GM12878 (cell line): ENCODE data around the gene SGSM2. TPM values are rescaled to one million over a fixed set of nuclear protein-coding genes. Genes with fewer than 3 reads are reported as not detected.
A peak's percentile ranks its signal among the peaks of the same experiment; 100 is the strongest.

Source experiments
- ATAC-seq: fragments of 200-7000 bp; cut with Tn5 transposase; 3 replicates; pipeline ENCODE4 v1.9.1; 2020; ENCODE audit warnings: mild to moderate bottlenecking, moderate library complexity
- BruUV-seq: library from RNA; stranded (reverse); fragments of 400-500 nt; replicated peaks from 2 replicates; lab custom pipeline; 2021; lab: Mats Ljungman, UMichigan
- CTCF ChIA-PET: fragments of 300-600 bp; sonication (Branson Sonifier 250); formaldehyde crosslinking; extraction: SDS; loops from one replicate; lab custom pipeline; 2021; ENCODE audit warnings: inconsistent platforms; lab: Yijun Ruan, JAX
- POLR2A ChIA-PET: fragments of 350-600 bp; formaldehyde crosslinking; extraction: SDS; loops from one replicate; lab custom pipeline; 2021; ENCODE audit warnings: inconsistent platforms; lab: Charles Lee
- RAD21 ChIA-PET: fragments of 300-600 bp; sonication (Branson Sonifier 250); formaldehyde crosslinking; loops from one replicate; lab custom pipeline; 2023; ENCODE audit warnings: antibody characterized with exemption; ENCODE audit not compliant: unreplicated experiment; lab: Charles Lee
- SMC1A ChIA-PET: fragments of 300-600 bp; sonication (Branson Sonifier 250); formaldehyde crosslinking; loops from one replicate; lab custom pipeline; 2023; ENCODE audit not compliant: unreplicated experiment, uncharacterized antibody; lab: Charles Lee
- DNase-seq: peaks from one replicate; pipeline ENCODE4 v3.0.0-alpha.2; 2011; ENCODE audit warnings: low read depth, low spot score
- FAIRE-seq: peaks from 3 replicates; lab custom pipeline; 2011; peaks lifted over from hg19 to GRCh38; lab: Jason Lieb, UNC
- H2AFZ ChIP-seq: 2 replicates; pipeline ENCODE4 v1.6.0; 2011; ENCODE audit warnings: low read depth, low read length, control low read depth; ENCODE audit not compliant: control insufficient read depth
- H3K27ac ChIP-seq: 2 replicates; pipeline ENCODE4 v1.5.1; 2011; ENCODE audit warnings: control low read depth; ENCODE audit not compliant: control insufficient read depth, insufficient read depth
- H3K27me3 ChIP-seq, 2 experiments: replicated peaks in 1 of 2; 2 replicates each; pipeline versions ENCODE4 v1.6.0 to v1.6.1; 2011; ENCODE audit warnings: low read length in 1 of 2; ENCODE audit not compliant: control insufficient read depth in 2 of 2, insufficient read depth in 2 of 2
- H3K36me3 ChIP-seq, 2 experiments: 2 replicates each; pipeline ENCODE4 v1.5.1; 2011; ENCODE audit warnings: low read length in 1 of 2; ENCODE audit not compliant: control insufficient read depth in 2 of 2, insufficient read depth in 2 of 2
- H3K4me1 ChIP-seq: 2 replicates; pipeline ENCODE4 v1.6.1; 2011; ENCODE audit warnings: mild to moderate bottlenecking, low read length, moderate library complexity, mixed read lengths; ENCODE audit not compliant: control insufficient read depth, insufficient read depth
- H3K4me2 ChIP-seq: 2 replicates; pipeline ENCODE4 v1.6.0; 2011; ENCODE audit warnings: control low read depth; ENCODE audit not compliant: control insufficient read depth, insufficient read depth
- H3K4me3 ChIP-seq: fragments of 200-600 bp; sonication (generic); 2 replicates; pipeline ENCODE4 v1.5.1; 2016
- H3K79me2 ChIP-seq: 2 replicates; pipeline ENCODE4 v1.6.0; 2011; ENCODE audit warnings: low read length; ENCODE audit not compliant: control insufficient read depth, insufficient read depth
- H3K9ac ChIP-seq: 2 replicates; pipeline ENCODE4 v1.8.0; 2011; ENCODE audit warnings: low read length, control low read depth, mixed read lengths; ENCODE audit not compliant: control insufficient read depth, insufficient read depth
- H3K9me3 ChIP-seq: replicated peaks from 3 replicates; pipeline ENCODE4 v1.5.1; 2011; ENCODE audit warnings: mild to moderate bottlenecking, low read length; ENCODE audit not compliant: control insufficient read depth, insufficient read depth
- H4K20me1 ChIP-seq: 2 replicates; pipeline ENCODE4 v1.6.0; 2011; ENCODE audit not compliant: control insufficient read depth, insufficient read depth
- BHLHE40 ChIP-seq, 2 experiments: fragments of 450-650 bp in 1 of 2; IDR thresholded peaks; 2 replicates each; pipeline ENCODE4 v1.6.1; 2011 to 2017; ENCODE audit warnings: low read depth in 2 of 2, borderline replicate concordance in 1 of 2, improper control_type of control experiment in 1 of 2, low read length in 1 of 2, mild to moderate bottlenecking in 1 of 2
- BMI1 ChIP-seq: fragments of 450-650 bp; IDR thresholded peaks from 2 replicates; pipeline ENCODE4 v1.6.1; 2016; ENCODE audit warnings: mild to moderate bottlenecking, moderate library complexity, borderline replicate concordance
- IRF4 ChIP-seq: IDR thresholded peaks from 2 replicates; pipeline ENCODE4 v1.6.1; 2011; ENCODE audit warnings: low read depth, low read length
- NFYA ChIP-seq: IDR thresholded peaks from 2 replicates; pipeline ENCODE4 v1.6.1; 2011; ENCODE audit warnings: low read depth, mild to moderate bottlenecking, low read length, improper control_type of control experiment, borderline replicate concordance
- NFYB ChIP-seq: IDR thresholded peaks from 2 replicates; pipeline ENCODE4 v1.6.1; 2011; ENCODE audit warnings: low read depth, mild to moderate bottlenecking, low read length, improper control_type of control experiment, moderate library complexity; ENCODE audit not compliant: insufficient read depth
- NR2C1 ChIP-seq: fragments of 450-650 bp; IDR thresholded peaks from 2 replicates; pipeline ENCODE4 v1.6.1; 2017; ENCODE audit warnings: antibody characterized with exemption, mild to moderate bottlenecking, moderate library complexity
- RAD21 ChIP-seq: IDR thresholded peaks from 2 replicates; pipeline ENCODE4 v1.6.1; 2011; ENCODE audit warnings: mild to moderate bottlenecking, low read depth, low read length, moderate library complexity; ENCODE audit not compliant: insufficient read depth
- RB1 ChIP-seq: fragments of 450-650 bp; formaldehyde crosslinking; IDR thresholded peaks from 2 replicates; pipeline ENCODE4 v1.6.1; 2017; ENCODE audit warnings: mild to moderate bottlenecking, borderline replicate concordance
- SPI1 ChIP-seq: IDR thresholded peaks from 2 replicates; pipeline ENCODE4 v1.6.1; 2011; ENCODE audit warnings: low read depth, mild to moderate bottlenecking, low read length, moderate library complexity, borderline replicate concordance; ENCODE audit not compliant: insufficient read depth
- ZZZ3 ChIP-seq: IDR thresholded peaks from 2 replicates; pipeline ENCODE4 v1.6.1; 2011; ENCODE audit warnings: low read depth; ENCODE audit not compliant: control insufficient read depth, insufficient read length
- WGBS: methylation state at CpG from one replicate; pipeline ENCODE4 v1.1.6; 2016; ENCODE audit warnings: low lambda C conversion rate; ENCODE audit not compliant: insufficient replicate concordance, insufficient coverage; ENCODE audit errors: missing lambda C conversion rate; 5-methylcytosine and 5-hydroxymethylcytosine counted together
- in situ Hi-C: fragments of 300-500 bp; cut with MboI; formaldehyde crosslinking; loops from 9 replicates; pipeline ENCODE4 v1.14.3; 2018; ENCODE audit warnings: mixed read lengths
- intact Hi-C: fragments of 100-400 bp; cut with micrococcal nuclease; formaldehyde crosslinking; loops from one replicate; pipeline ENCODE4 v1.14.2; 2022; ENCODE audit not compliant: unreplicated experiment
- polyA plus RNA-seq, 11 experiments: library from polyadenylated mRNA; depleted of rRNA in 4 of 11; unstranded in 6 of 11; stranded (reverse) in 5 of 11; fragments of >200 nt; fragmentation: Nextera tagmentation in 4 of 11; fragmentation: Illumina TruSeq in 1 of 11; extraction: Ambion mirVana in 4 of 11; extraction: Trizol in 1 of 11; gene quantifications; 1 replicate in 1 of 11; 2 replicates in 10 of 11; pipeline versions ENCODE4 v1.2.1 to v1.2.3, GENCODE V29; 2011 to 2016; ENCODE audit warnings: inconsistent platforms in 2 of 11, missing spikeins in 2 of 11, low read depth in 1 of 11
- total RNA-seq, 4 experiments: library from RNA; depleted of rRNA in 3 of 4; stranded (reverse); fragments of >200 nt in 3 of 4; fragmentation: Illumina TruSeq in 1 of 4; extraction: Trizol in 1 of 4; gene quantifications; 2 replicates each; pipeline versions ENCODE4 v1.2.1 to v1.2.3, GENCODE V29; 2013 to 2021
- TF ChIP-seq, protein P1 (sequence below): IDR thresholded peaks from 2 replicates; pipeline ENCODE4 v1.6.1; 2011; ENCODE audit warnings: mild to moderate bottlenecking, low read depth, low read length, moderate library complexity; ENCODE audit not compliant: insufficient replicate concordance
- TF ChIP-seq, protein P2 (sequence below): fragments of 450-650 bp; IDR thresholded peaks from 2 replicates; pipeline ENCODE4 v1.6.1; 2018; ENCODE audit warnings: borderline replicate concordance, mild to moderate bottlenecking; ENCODE audit not compliant: partially characterized antibody

SGSM2 gene
- total and polyA plus RNA-seq, 10 of the 15 experiments (the other 5 are each of a cell fraction or from before 2014, with no cell fraction given): 0.50 to 50.9 (median 18.5) TPM

DNA sequence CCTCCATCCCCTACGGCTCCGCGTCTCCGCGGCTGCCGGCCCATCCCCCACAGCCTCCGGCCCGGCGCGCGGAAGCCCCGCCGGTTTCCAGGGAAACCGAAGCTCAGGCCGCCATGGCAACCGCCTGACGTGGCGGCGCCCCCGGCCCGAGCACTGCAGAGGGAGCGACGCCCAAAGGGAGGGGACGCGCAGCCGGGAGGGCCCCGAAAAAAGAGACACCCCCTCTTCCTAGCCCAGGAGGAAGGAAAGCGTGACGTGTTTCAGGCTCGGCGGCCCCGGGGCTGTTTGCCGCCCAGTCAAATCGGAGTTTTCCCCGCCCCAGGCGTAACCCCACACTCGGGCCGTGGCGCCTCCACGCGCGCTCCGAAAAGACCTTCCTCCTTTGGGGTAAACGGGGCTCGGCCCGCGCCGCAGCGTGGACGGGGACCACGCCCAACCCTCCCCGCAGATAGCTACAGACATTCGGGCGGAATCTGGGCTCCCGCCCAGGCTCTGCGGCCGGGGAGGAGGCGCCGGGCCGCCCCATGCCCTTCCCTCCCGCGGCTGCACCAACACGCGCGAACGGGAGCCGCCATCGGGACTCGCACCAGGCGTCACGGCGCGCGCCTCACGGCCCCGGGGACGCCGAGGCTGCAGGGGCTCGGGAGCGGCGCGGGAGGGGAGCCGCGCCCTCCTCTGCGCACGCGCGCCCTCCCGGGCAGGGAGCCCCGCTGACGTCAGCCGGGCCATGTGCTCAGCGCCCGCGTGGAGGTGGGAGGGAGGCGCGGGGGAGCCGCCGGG lies 56.1 kb downstream of the SGSM2 start (continued):
- TF ChIP-seq BHLHE40 (IDR thresholded peaks at IDR 0.05; ENCODE audit: borderline replicate concordance in 1 of 2, low read depth in 2 of 2, low read length in 1 of 2) (peak in 1 of 2 experiments; percentile 71; a peak in 2 of 4 replicates), RB1 (peak; percentile 79; the same call in 1 of the 2 replicates), SPI1 (no peak), RAD21 (no peak), BMI1 (peak; percentile 91)
- TF ChIP-seq, protein P1, sequence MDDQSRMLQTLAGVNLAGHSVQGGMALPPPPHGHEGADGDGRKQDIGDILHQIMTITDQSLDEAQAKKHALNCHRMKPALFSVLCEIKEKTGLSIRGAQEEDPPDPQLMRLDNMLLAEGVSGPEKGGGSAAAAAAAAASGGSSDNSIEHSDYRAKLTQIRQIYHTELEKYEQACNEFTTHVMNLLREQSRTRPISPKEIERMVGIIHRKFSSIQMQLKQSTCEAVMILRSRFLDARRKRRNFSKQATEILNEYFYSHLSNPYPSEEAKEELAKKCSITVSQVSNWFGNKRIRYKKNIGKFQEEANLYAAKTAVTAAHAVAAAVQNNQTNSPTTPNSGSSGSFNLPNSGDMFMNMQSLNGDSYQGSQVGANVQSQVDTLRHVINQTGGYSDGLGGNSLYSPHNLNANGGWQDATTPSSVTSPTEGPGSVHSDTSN: no peak

DNA sequence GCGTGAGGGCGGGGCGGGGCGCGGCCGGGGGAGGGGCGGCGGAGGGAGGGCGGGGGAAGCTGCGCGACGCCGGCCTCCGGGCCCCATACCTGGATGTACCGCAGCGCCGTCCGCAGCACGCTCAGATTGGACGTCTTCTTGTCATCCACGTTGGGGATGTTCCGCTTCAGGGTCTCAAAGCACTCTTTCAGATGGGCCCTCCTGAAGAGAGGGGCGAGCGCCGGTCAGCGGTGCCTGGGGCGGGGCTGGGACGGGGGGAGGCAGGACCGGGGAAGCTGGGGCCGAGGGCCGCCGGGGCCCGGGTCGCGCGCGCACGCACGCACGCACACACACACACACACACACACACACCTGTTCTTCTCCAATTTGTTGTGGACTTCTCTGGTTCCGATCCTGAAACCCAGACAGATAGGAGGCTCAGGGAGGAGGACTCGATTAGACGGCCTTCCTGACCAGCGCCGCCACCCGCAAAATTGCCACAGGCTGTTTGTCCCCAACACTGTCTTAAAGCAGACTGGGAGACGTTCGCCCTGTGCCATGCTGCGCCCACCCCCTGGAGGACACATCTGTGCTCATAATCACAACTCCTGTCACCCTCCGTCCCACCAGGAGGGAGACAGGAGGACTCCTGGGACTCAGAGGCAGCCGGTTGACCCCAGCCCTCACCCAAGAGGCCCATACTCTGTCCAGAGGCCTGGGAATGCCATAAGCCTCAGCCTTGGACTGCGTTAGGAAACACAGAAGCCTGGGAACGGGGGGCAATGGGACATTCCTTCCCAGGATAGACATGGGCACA lies 56.9 kb downstream of the SGSM2 start:
- ChIA-PET SMC1A (interaction anchor here (3.0 kb wide), 1 partner anchor 9 kb away, joined by 20 read pairs; no protein-coding TSS in a partner anchor), RAD21 (interaction anchor here (3.6 to 3.8 kb wide), 3 partner anchors 8 to 22 kb away, joined by 24 to 50 read pairs (median 28); no protein-coding TSS in a partner anchor), CTCF (interaction anchor here (4.7 kb wide), 1 partner anchor 11 kb away, joined by 73 read pairs; no protein-coding TSS in a partner anchor), POLR2A (interaction anchor here (2.6 to 3.3 kb wide), 2 partner anchors 8 to 11 kb away, joined by 10 to 16 read pairs; no protein-coding TSS in a partner anchor)
- peak overlapping the region; percentile 63; the same call in 1 of the 2 replicates for H2AFZ ChIP-seq
- H3K4me1 ChIP-seq: peaks cover 32% of the 10 kb centered on the region
- H3K4me3 ChIP-seq: peak overlapping the region; percentile 14; the same call in 1 of the 2 replicates
- no peaks in the 10 kb centered on the region for H3K27me3 ChIP-seq
- in situ Hi-C loops (no loop called here), intact Hi-C loops (loop anchor here (2.0 kb wide), 1 partner anchor 317 kb away; the partner anchor contains the start of gene CLUH)
- peak overlapping the region; percentile 68 for H3K4me2 ChIP-seq
- peaks cover 14% of the 10 kb centered on the region for H3K79me2 ChIP-seq
- FAIRE-seq: no peak
- no peak for ATAC-seq
- H3K9me3 ChIP-seq: no peaks in the 10 kb centered on the region
- no TSS peak for BruUV-seq
- H4K20me1 ChIP-seq: no peaks in the 10 kb centered on the region
- peak overlapping the region; percentile 26; the same call in 1 of the 2 replicates for H3K9ac ChIP-seq
- H3K36me3 ChIP-seq: peaks cover 0 to 4% of the 10 kb centered on the region in 2 experiments; a peak in 1 of 4 replicates
- no peak for DNase-seq
- no peak overlapping the region for H3K27ac ChIP-seq
- 26% methylated on average over 27 of the region's 53 CpGs for WGBS
- no peak for TF ChIP-seq NR2C1
- no peak for TF ChIP-seq RB1
- TF ChIP-seq NFYB: no peak
- TF ChIP-seq NFYA: no peak
- no peak for TF ChIP-seq ZZZ3
- TF ChIP-seq, protein P2, sequence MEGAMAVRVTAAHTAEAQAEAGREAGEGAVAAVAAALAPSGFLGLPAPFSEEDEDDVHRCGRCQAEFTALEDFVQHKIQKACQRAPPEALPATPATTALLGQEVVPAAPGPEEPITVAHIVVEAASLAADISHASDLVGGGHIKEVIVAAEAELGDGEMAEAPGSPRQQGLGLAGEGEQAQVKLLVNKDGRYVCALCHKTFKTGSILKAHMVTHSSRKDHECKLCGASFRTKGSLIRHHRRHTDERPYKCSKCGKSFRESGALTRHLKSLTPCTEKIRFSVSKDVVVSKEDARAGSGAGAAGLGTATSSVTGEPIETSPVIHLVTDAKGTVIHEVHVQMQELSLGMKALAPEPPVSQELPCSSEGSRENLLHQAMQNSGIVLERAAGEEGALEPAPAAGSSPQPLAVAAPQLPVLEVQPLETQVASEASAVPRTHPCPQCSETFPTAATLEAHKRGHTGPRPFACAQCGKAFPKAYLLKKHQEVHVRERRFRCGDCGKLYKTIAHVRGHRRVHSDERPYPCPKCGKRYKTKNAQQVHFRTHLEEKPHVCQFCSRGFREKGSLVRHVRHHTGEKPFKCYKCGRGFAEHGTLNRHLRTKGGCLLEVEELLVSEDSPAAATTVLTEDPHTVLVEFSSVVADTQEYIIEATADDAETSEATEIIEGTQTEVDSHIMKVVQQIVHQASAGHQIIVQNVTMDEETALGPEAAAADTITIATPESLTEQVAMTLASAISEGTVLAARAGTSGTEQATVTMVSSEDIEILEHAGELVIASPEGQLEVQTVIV: no peak
- TF ChIP-seq IRF4: no peak
